Smooth muscle cell (in vitro differentiated cells): ENCODE results near the gene MAML2. TPM values are rescaled to one million over a fixed set of nuclear protein-coding genes. Genes with fewer than 3 reads are reported as not detected.

Experiments
- DNase-seq: peaks from one replicate; lab custom pipeline; 2025; ENCODE audit not compliant: unreplicated experiment; lab: John Stamatoyannopoulos, UW
- H2AFZ ChIP-seq: fragments of 200-600 bp; sonication (generic); 2 replicates; pipeline ENCODE4 v1.6.0; 2016; ENCODE audit warnings: antibody characterized with exemption, low read depth, mild to moderate bottlenecking
- H3F3A ChIP-seq: fragments of 200-600 bp; sonication (generic); 2 replicates; pipeline ENCODE4 v1.6.0; 2017; ENCODE audit warnings: antibody characterized with exemption, low read depth
- H3K27ac ChIP-seq: fragments of 200-600 bp; sonication (generic); 2 replicates; pipeline ENCODE4 v1.5.1; 2016; ENCODE audit warnings: low read depth, mild to moderate bottlenecking
- H3K27me3 ChIP-seq: fragments of 200-600 bp; sonication (generic); 2 replicates; pipeline ENCODE4 v1.6.1; 2016; ENCODE audit warnings: low read depth, mild to moderate bottlenecking
- H3K36me3 ChIP-seq: fragments of 200-600 bp; sonication (generic); 2 replicates; pipeline ENCODE4 v1.5.1; 2016; ENCODE audit warnings: low read depth
- H3K4me1 ChIP-seq: fragments of 200-600 bp; sonication (generic); 2 replicates; pipeline ENCODE4 v1.5.1; 2016; ENCODE audit warnings: low read depth
- H3K4me2 ChIP-seq: fragments of 200-600 bp; sonication (generic); 2 replicates; pipeline ENCODE4 v1.6.0; 2016; ENCODE audit warnings: mild to moderate bottlenecking
- H3K4me3 ChIP-seq: fragments of 200-600 bp; sonication (generic); 2 replicates; pipeline ENCODE4 v1.5.1; 2016; ENCODE audit warnings: mild to moderate bottlenecking
- H3K79me2 ChIP-seq: fragments of 200-600 bp; sonication (generic); 2 replicates; pipeline ENCODE4 v1.6.0; 2016; ENCODE audit warnings: low read depth, mild to moderate bottlenecking
- H3K9ac ChIP-seq: fragments of 200-600 bp; sonication (generic); 2 replicates; pipeline ENCODE4 v1.6.0; 2016; ENCODE audit warnings: low read depth
- H3K9me3 ChIP-seq: fragments of 200-600 bp; sonication (generic); replicated peaks from 2 replicates; pipeline ENCODE4 v1.5.1; 2016; ENCODE audit warnings: low read depth
- H4K20me1 ChIP-seq: fragments of 200-600 bp; sonication (generic); 2 replicates; pipeline ENCODE4 v1.6.0; 2016; ENCODE audit warnings: low read depth
- CTCF ChIP-seq: fragments of 200-600 bp; sonication (generic); IDR thresholded peaks from 2 replicates; pipeline ENCODE4 v1.5.1; 2017; ENCODE audit warnings: borderline replicate concordance, mild to moderate bottlenecking, antibody characterized with exemption; ENCODE audit not compliant: insufficient read depth, poor library complexity, severe bottlenecking
- WGBS: methylation state at CpG from one replicate; pipeline ENCODE4 v1.1.7; 2016; ENCODE audit warnings: low lambda C conversion rate; 5-methylcytosine and 5-hydroxymethylcytosine counted together
- polyA plus RNA-seq: library from polyadenylated mRNA; unstranded; fragments of >200 nt; fragmentation: Nextera tagmentation; extraction: Ambion mirVana; gene quantifications from 2 replicates; pipeline ENCODE4 v1.2.1, GENCODE V29; 2016
- total RNA-seq: library from RNA; depleted of rRNA; stranded (reverse); fragments of >200 nt; gene quantifications from 2 replicates; pipeline ENCODE4 v1.2.3, GENCODE V29; 2014

MAML2 gene
- total and polyA plus RNA-seq, 2 experiments from 2014 or later, result 8.7 to 52.4 TPM

GRCh38 chr11:96322775-96323641, 20.0 kb downstream of the MAML2 start:
- Histone ChIP-seq H3K9me3 (no peaks in the 10 kb centered on the region), H3F3A (peaks cover 48% of the 10 kb centered on the region), H3K27me3 (no peaks in the 10 kb centered on the region), H3K4me2 (no peak overlapping the region), H3K9ac (no peak overlapping the region), H3K4me3 (no peak overlapping the region), H2AFZ (no peak overlapping the region), H3K36me3 (no peaks in the 10 kb centered on the region), H3K4me1 (peaks cover 29% of the 10 kb centered on the region), H3K79me2 (peaks cover 98% of the 10 kb centered on the region), H4K20me1 (peaks cover 4% of the 10 kb centered on the region), H3K27ac (peak overlapping the region; percentile 96)
- no peak for TF ChIP-seq CTCF
- WGBS, result 88% methylated on average over 10 of the region's 10 CpGs
- no peak for DNase-seq

GRCh38 chr11:96321091-96321490, 21.9 kb downstream of the MAML2 start:
- no peak for TF ChIP-seq CTCF
- WGBS, result 93% methylated on average over 5 of the region's 5 CpGs
- H3K4me1 ChIP-seq, result peaks cover 34% of the 10 kb centered on the region
- no peaks in the 10 kb centered on the region for H3K9me3 ChIP-seq
- no peaks in the 10 kb centered on the region for H3K36me3 ChIP-seq
- H3F3A ChIP-seq, result peaks cover 49% of the 10 kb centered on the region
- no peaks in the 10 kb centered on the region for H3K27me3 ChIP-seq
- no peak for DNase-seq
- H3K4me3 ChIP-seq, result no peak overlapping the region
- peaks cover 4% of the 10 kb centered on the region for H4K20me1 ChIP-seq
- H2AFZ ChIP-seq, result no peak overlapping the region
- H3K27ac ChIP-seq, result peak overlapping the region; percentile 96
- no peak overlapping the region for H3K4me2 ChIP-seq
- H3K79me2 ChIP-seq, result peaks cover 98% of the 10 kb centered on the region
- no peak overlapping the region for H3K9ac ChIP-seq

DNA sequence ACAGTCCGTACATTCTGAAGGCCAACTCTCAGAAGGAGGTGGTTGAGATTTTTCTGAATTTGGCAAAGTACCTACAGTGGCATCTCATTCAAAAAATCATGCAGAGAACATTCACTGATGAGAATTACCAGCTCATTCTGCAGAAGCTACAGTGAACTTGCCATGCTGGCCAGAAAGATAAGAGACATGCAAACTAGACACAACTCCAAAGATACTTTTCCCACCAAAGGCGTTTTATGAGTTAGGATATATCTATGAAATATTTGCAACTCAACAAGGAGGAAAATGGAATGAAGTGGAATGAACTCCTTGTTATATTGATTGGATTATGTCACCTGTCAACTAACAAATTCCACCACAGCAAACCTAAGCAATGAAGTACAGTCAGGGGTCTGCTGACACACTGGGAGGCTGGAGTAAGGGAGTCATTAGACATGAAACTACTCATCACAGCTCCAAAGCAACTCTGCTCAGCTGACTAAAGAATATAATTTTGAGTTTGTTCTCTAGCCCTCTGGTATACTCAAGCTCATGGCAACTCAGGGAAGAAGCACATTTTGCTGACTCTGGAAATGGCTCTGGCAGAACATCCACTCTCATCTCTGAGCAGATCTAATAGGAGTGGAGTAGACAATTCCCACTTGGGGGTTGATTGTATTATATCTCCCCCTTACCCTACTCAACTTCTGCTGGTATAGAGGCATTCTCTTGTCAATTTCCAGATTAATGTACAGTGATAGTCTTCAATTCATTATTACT, 22.9 kb downstream of the MAML2 start:
- Histone ChIP-seq H2AFZ (no peak overlapping the region), H3K9me3 (no peaks in the 10 kb centered on the region), H3K27me3 (no peaks in the 10 kb centered on the region), H4K20me1 (peaks cover 4% of the 10 kb centered on the region), H3K36me3 (no peaks in the 10 kb centered on the region), H3K4me1 (peaks cover 29% of the 10 kb centered on the region), H3F3A (peaks cover 41% of the 10 kb centered on the region), H3K4me3 (no peak overlapping the region), H3K4me2 (peak overlapping the region; percentile 65), H3K79me2 (peaks cover 98% of the 10 kb centered on the region), H3K9ac (no peak overlapping the region), H3K27ac (peak overlapping the region; percentile 96)
- 99% methylated on average over 2 of the region's 2 CpGs for WGBS
- DNase-seq, result no peak
- TF ChIP-seq CTCF, result no peak
